ENCODE measurements around the gene ADAMTS18.

The ADAMTS18 gene

DNA sequence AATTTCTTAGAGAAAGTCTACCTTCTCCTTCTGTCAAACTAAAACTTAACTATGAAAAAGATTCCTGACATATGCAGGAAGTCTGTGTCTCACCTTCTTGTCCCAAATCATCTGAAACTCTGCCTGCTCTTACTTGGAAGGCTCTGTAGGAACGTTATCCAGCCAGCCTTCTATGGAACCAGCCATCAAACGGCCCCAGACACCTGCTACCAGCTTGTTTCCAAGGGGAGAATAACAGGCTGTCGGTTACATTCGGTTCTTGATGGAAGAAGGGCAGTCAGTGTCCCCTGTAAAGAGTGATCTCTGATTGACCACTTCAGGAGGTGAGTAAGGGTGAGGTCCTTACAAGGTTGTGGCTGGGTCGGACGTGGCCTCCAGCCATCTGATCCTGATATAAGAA lies 1.7 kb downstream of the ADAMTS18 start:
- DNase-seq: no peak

DNA sequence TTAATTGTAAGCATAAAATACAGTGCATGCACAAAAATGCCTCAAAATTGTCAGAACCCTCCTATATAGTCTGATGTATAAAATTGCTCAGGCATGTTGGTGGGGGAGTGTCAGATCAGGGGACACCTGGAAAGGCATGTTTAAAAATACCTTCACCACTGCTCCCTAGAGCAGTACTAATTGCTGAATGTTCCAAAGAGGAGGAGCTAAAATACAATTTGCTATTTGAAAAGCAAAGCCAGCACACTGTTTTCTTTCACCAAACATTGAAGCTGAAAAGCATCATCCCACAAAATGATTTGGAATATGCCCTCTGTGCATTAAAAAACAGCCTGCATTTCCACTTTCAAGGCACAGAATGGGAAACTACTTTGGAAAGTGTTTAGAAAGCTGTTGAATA lies 2.6 kb downstream of the ADAMTS18 start:
- no peak for DNase-seq

DNA sequence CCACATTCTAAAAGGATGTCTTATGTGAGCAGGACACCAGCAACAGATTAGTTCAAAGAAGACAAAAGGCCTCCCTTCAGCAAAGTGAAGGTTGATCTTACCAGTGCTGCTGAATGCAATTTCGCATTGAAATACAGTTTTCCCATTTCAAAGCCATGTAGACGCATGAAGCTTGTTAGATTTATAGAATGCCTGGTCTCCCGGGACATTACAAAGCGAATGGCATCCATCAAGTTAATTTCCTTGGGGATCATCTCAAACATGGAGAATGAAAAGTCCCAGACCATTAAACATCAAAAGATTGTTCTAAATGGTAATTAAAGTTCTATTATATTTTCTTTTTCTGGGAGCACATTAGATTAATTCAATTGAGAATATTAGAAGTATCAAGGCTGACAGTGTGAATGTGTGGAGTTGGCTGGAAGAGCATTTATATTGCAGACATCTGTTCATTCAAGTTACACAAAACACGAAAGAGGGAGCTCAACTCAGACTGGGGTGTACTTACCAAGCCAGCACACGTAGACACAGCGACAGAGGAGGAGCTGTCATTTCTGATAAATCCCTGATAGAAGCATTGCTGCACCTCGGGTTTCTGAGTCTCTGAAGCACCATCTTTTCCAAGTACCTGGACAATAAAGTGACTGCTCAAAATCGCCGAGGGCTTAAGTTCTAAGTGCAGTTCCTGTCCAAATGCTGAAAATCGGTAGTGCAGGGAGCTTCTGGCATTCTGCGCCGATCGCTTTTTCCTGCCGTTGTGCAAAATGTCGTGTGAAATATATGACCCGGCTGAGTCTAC lies 3.8 kb downstream of the ADAMTS18 start:
- DNase-seq: no peak

DNA sequence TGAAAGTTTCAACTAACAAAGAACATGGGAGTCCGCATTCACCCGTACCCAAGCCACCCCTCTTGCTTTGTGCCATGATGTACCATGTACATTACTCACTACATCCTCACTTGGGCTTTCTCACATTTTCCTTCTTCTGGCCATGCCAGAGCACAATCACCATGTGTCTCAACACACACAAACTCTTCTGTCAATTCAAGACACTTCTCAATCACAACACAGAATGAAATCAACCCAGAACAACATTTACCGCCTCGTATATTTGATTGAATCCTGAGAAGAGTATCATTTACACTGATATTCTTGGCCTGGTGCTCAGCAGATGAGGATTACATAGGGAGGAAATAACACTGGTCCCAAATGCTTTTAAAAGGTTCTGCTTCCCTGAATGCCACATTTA lies 4.5 kb downstream of the ADAMTS18 start:
- DNase-seq: no peak

GRCh38 chr16:77424871-77425604 lies 9.8 kb downstream of the ADAMTS18 start:
- no peak for DNase-seq

GRCh38 chr16:77422196-77422784 lies 12.5 kb downstream of the ADAMTS18 start:
- no peak for DNase-seq

DNA sequence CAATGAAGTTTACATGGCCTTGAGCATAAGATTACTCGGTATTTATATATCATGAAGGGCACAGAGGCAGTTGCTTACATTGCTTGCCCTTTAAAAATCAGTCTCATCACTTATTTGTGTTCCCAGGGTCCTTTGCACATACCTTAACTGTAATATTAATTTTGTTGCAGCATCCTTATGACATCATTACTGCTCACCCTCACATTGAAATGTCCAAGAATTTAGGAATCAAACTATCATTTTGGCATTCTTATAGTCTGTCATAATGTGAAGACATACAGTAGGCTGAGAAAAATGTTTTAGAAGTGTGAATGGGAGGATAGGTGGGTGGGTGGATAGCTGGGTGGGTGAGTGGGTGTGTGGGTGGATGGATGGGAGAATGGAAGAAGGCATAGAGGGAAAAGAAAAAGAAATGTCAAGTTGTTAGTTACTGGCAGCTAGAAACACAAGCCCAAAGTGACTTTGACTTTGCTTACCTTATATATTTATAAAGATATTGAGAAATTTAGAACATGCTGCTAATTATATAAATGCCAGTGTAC lies 17.8 kb downstream of the ADAMTS18 start:
- no peak for DNase-seq

DNA sequence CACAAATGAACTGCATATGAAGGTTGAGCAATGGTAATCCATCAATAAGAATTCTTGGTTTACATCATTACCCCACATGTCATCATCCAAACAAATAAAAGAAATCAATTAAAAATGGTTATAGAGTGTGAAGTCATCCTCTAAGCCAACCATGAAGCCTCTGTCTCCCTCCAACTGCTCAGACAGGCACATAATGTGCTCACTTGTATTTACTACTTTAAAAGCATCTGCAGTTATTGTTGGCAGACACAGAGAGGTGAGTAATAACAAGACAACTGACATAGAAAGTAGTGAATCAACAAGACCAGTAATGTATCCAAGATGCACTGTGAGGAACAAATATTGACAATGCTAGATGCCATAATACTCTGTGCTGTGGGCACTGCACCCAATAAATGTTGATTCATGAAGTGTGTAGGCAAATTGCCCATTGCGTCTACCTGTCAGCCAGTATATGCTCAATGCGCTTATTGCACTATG lies 20.0 kb downstream of the ADAMTS18 start:
- DNase-seq: no peak

DNA sequence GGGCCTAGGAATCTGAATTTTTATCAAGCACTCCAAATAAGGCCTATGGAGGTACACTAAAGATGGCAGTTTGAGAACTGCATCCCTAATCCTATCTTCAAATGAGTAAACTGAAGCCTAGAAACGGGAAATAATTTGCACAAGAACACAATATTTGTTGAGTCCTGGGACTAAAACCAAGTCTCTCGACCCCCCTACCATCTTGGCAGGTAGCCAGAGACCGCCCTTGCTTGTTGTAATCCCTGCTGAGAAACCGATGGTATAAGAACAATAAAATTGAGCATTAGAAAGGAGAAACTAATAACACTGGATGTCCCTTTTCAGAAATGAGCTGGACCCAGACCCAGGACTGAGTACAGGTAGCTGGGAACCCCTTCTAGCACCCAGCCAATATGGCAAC lies 24.4 kb downstream of the ADAMTS18 start:
- DNase-seq: no peak

DNA sequence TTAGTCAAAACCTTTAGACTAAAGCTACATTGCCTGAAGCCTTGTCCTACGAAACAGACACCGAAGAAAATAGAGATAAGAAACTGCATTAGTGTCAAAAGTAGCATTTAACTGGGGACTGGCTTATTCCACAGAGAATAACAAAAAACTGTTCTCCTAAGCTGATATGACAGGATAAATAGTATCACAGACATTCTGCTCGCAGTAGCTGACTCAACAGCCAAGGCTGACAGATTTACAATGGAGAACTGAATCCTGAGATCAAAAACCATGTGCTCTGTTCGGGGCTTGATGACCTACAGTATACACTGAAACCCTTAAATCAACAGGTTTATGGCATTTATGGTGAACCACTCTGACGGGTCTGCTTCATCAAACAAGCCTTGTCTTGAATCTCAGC lies 25.5 kb downstream of the ADAMTS18 start:
- no peak for DNase-seq

- DNase-seq: no peak
Measured at GRCh38 chr16:77408607-77409006, 26.2 kb downstream of the ADAMTS18 start.

- no peak for DNase-seq
Measured at GRCh38 chr16:77406680-77407079, 28.2 kb downstream of the ADAMTS18 start.

DNA sequence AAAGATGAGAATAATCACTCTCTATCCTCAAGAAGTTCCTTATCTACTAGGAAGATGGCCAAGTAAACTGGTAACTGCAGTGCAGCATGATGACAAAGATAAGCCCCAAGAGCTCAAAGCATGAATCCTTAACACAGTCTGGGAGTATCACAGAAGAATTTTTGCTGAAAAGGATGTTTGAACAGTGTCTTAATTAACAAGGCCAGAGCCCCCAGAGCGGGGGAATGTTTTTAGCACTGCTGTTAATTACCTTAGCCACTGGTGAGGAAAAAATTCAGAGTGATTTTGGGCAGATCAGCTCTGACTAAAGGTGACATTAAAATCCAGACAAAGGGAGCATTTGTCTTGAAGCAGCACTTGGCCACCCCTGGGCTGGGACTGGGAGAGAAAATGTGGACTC lies 30.1 kb downstream of the ADAMTS18 start:
- DNase-seq: no peak

- no peak for DNase-seq
Measured at GRCh38 chr16:77403732-77404131, 31.1 kb downstream of the ADAMTS18 start.

DNA sequence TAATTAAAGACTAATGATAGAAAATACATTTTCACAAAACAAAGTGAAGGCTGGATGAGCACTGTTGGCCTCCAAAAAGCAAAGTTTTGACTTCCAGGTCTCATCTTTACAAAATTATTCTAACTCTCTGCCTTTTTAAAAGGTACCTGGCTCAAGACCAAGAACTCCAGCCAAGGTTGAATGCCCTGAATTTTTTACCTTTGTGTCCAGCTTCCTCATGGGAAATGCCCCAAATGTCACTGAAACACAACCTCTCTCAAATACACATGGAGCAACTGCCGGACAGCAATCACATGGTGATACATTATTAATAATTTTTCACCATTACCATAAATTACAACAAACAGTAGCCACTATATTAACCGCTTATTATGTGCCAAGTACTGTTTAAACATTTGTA lies 32.2 kb downstream of the ADAMTS18 start:
- DNase-seq: no peak

DNA sequence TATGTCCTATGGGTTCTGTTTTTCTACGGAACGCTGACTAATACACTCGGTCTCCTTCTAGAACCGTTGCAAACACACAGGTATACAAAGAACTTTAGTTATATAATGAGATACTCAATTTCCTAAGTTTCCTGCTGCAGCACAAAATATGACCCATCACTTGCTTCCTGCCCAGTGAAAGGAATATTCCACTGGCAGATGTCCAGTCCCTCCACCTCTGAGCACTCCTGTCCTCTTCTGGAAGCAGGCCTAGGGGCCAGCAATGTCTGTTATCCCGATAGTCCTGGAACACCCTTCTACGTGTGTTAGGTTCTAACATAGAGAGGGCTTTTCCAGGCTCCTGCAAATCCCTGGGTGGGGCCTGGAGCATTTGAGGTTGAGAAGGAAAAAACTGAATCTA lies 32.7 kb downstream of the ADAMTS18 start:
- DNase-seq: no peak

DNA sequence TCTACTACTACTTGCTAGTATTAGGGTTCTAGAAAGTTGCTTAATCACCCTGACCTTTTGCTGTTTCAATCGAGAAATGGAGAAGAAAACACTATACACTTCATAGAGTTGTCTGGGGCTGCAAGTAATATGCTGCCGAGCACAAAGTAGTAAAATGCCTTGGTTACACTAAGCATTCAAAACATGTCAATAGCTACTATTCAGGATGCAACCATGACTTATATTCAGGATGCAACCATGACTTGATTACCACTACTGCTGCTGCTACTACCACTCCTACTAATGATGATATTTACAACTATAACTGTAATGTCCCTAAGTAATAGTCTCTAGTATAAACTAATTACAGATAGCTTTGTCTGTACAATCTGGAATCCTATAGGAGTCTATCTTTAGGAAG lies 35.3 kb downstream of the ADAMTS18 start:
- DNase-seq: no peak

DNA sequence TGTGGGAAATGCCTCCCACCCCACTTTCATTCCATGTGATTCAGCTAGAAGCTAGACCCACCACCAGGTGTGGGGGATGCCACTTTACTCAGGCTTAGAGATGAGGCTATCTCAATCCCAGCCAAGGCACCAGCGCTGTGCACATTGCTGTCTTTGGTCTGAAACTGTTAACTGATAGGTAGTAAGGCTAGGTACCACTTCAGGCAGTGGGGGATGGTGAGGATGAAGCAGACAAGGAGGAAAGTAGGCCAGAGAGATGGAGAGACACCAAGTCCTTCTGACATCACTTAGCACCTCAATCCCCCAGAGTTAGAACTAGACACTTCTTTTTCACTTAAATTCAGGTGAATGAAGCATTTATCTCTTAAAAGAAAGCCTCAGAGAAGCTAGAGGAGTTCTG lies 35.8 kb downstream of the ADAMTS18 start:
- DNase-seq: no peak

DNA sequence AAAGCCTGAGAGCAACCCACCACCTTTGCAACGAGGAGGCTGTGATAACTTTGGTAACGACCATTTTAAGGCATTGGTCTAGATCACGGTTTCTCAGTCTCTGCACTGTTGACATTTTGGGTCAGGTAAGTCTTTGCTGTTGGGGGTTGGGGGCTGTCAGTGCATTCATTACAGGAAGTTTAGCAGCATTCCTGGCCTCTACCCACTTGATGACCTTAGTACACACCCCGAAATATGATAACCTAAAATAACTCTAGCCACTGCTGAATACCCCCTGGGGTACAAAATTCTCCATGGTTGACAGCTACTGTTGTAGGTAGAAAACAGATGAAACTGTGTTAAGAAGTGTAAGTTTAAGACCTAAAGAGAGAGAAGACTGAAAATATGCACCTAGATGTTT lies 36.3 kb downstream of the ADAMTS18 start:
- DNase-seq: no peak

GRCh38 chr16:77396461-77396860 lies 38.4 kb downstream of the ADAMTS18 start:
- no peak for DNase-seq

- no peak for DNase-seq
Measured at GRCh38 chr16:77394699-77395098, 40.1 kb downstream of the ADAMTS18 start.

DNA sequence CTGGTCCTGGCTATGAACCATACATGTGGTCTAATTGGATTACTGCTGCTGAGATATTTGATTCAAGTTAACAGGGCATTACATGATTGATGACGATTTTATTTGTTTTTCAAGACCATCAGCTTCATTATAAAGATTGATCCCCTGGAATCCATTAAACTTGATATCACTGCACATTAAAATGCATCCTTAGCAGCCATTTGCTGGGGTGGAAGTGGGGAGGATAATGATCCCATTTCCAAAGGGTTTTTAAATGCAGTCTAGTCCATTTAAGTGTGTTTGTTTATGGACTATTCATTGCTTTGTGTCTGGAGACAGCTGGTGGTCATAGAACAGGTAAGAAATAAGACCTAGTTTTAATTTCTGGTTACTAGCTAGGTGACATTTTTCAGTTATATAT lies 40.9 kb downstream of the ADAMTS18 start:
- DNase-seq: no peak

DNA sequence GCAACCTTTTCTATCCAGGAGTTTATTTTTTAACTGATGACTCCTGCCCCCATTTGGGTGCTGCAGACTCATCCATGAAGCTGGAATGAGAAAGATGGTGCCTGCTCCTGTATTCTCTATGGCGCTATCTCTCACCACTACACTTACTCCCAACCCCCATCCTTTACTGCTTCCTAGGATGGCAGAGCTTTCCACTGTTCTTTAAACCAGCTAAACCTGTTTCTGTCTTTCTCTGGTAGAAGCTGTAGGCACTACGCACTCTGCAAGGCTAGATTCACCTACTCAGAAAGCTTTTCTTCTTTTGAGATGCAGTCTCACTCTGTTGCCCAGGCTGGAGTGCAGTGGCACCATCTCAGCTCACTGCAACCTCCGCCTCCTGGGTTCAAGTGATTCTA lies 47.0 kb downstream of the ADAMTS18 start:
- no peak for DNase-seq

All from NK-92 treated with Interleukin-12 subunit alpha and Interleukin-12 subunit beta, amount 100 ng/mL, for 24 hours (cell line).